Small intestine (tissue), 7 donors: ENCODE results near the gene AMIGO1. TPM values are rescaled to one million over a fixed set of nuclear protein-coding genes. Genes with fewer than 3 reads are reported as not detected.

Experiments
- DNase-seq, 2 donors: peaks; one replicate each; pipeline versions ENCODE4 v3.0.0 to v3.0.0-alpha.2; 2013
- FAIRE-seq: peaks from 2 replicates; lab custom pipeline; 2012; peaks lifted over from hg19 to GRCh38; lab: Jason Lieb, UNC
- H3K27ac ChIP-seq, 3 donors: one replicate each; pipeline ENCODE4 v1.5.1; 2013; ENCODE audit warnings: low read length in 2 of 3, mild to moderate bottlenecking in 2 of 3, control low read depth in 1 of 3, inconsistent platforms in 1 of 3, low read depth in 1 of 3, moderate library complexity in 1 of 3
- H3K27me3 ChIP-seq, 3 donors: one replicate each; pipeline ENCODE4 v1.6.1; 2013; ENCODE audit warnings: low read length in 3 of 3, inconsistent platforms in 1 of 3; ENCODE audit not compliant: control insufficient read depth in 3 of 3, insufficient read depth in 3 of 3
- H3K36me3 ChIP-seq, 3 donors: one replicate each; pipeline ENCODE4 v1.6.1; 2013; ENCODE audit warnings: low read length in 3 of 3, inconsistent platforms in 1 of 3, low read depth in 1 of 3, mild to moderate bottlenecking in 1 of 3, moderate library complexity in 1 of 3; ENCODE audit not compliant: control insufficient read depth in 3 of 3, insufficient read depth in 2 of 3
- H3K4me1 ChIP-seq, 3 donors: one replicate each; pipeline ENCODE4 v1.6.1; 2013; ENCODE audit warnings: low read length in 2 of 3, inconsistent platforms in 1 of 3, low read depth in 1 of 3, mild to moderate bottlenecking in 1 of 3, moderate library complexity in 1 of 3; ENCODE audit not compliant: control insufficient read depth in 3 of 3, insufficient read depth in 2 of 3
- H3K4me3 ChIP-seq, 3 donors: one replicate each; pipeline ENCODE4 v1.5.1; 2013; ENCODE audit warnings: low read length in 3 of 3, control low read depth in 1 of 3, inconsistent platforms in 1 of 3, low read depth in 1 of 3, mild to moderate bottlenecking in 1 of 3, moderate library complexity in 1 of 3
- H3K9me3 ChIP-seq, 2 donors: one replicate each; pipeline ENCODE4 v1.6.1; 2013; ENCODE audit warnings: low read depth in 1 of 2, low read length in 1 of 2; ENCODE audit not compliant: control insufficient read depth in 2 of 2, insufficient read depth in 1 of 2
- WGBS, 3 donors: extraction: QIAGEN DNeasy Blood & Tissue Kit; methylation state at CpG; one replicate each; pipeline ENCODE4 v1.1.7; 2013; 5-methylcytosine and 5-hydroxymethylcytosine counted together
- polyA plus RNA-seq, 4 donors: library from polyadenylated mRNA; stranded (reverse) in 3 of 4; unstranded in 1 of 4; fragments of 200-250 nt in 3 of 4; fragments of 120-200 nt in 1 of 4; gene quantifications; one replicate each; pipeline versions ENCODE4 v1.2.1 to v1.2.3, GENCODE V29; 2013
- donor health status: healthy with polysubstance abuse.
- donor health status: control.
- donor health status: control.
- donor health status: Bipolar disorder and iron deficiency.
- donor health status: healthy.

The AMIGO1 gene
- polyA plus RNA-seq, 4 donors = 1.3 to 2.9 (median 2.2) TPM

GRCh38 chr1:109493805-109494539, 15.6 kb downstream of the AMIGO1 start, which contains the start of gene CYB561D1:
Gene CYB561D1, plus strand, starts transcription at chr1:109494094. Its CDS starts 46 bp downstream, at chr1:109494140.
- Histone ChIP-seq H3K27ac (peak within 1 kb of the TSS; percentile 34 to 86 (median 66)), H3K4me3 (peak within 1 kb of the TSS; percentile 72 to 94 (median 80)), H3K36me3 (peaks cover 0 to 55% (median 0%) of the 10 kb centered on the region in 3 donors), H3K9me3 (no peaks in the 10 kb centered on the region), H3K4me1 (peaks cover 2 to 18% (median 4%) of the 10 kb centered on the region in 3 donors), H3K27me3 (no peaks in the 10 kb centered on the region)
- DNase-seq (peak; percentile 87 to 94), FAIRE-seq (no peak)
- WGBS, 3 donors = 0% methylated on average over 41 to 44 of the region's 44 CpGs

- Histone ChIP-seq H3K4me1 (peaks cover 0 to 13% (median 4%) of the 10 kb centered on the region in 3 donors), H3K9me3 (no peaks in the 10 kb centered on the region), H3K27ac (no peak overlapping the region), H3K4me3 (no peak overlapping the region), H3K27me3 (no peaks in the 10 kb centered on the region), H3K36me3 (peaks cover 0 to 58% (median 0%) of the 10 kb centered on the region in 3 donors)
- no peak for FAIRE-seq
- no peak for DNase-seq
- WGBS, 3 donors = 31 to 59% (median 51%) methylated on average over 4 of the region's 4 CpGs
Measured at GRCh38 chr1:109493227-109493626, 16.3 kb downstream of the AMIGO1 start.

- no peak for FAIRE-seq
- WGBS, 3 donors = 70 to 89% (median 83%) methylated on average over 4 of the region's 4 CpGs
Measured at GRCh38 chr1:109492779-109493178, 16.7 kb downstream of the AMIGO1 start.

GRCh38 chr1:109491372-109491771, 18.2 kb downstream of the AMIGO1 start:
- Histone ChIP-seq H3K36me3 (peaks cover 0 to 61% (median 0%) of the 10 kb centered on the region in 3 donors), H3K9me3 (no peaks in the 10 kb centered on the region), H3K27ac (no peak overlapping the region), H3K4me1 (peaks cover 0 to 6% (median 4%) of the 10 kb centered on the region in 3 donors), H3K27me3 (no peaks in the 10 kb centered on the region), H3K4me3 (no peak overlapping the region)
- DNase-seq (no peak), FAIRE-seq (no peak)
- 90 to 98% (median 96%) methylated on average over 8 of the region's 8 CpGs for WGBS, 3 donors

More at GRCh38 chr1:109492779-109493178, 16.7 kb downstream of the AMIGO1 start:
- peaks cover 0 to 8% (median 4%) of the 10 kb centered on the region in 3 donors for H3K4me1 ChIP-seq
- no peaks in the 10 kb centered on the region for H3K9me3 ChIP-seq
- no peak overlapping the region for H3K27ac ChIP-seq
- H3K27me3 ChIP-seq = no peaks in the 10 kb centered on the region
- peaks cover 0 to 59% (median 0%) of the 10 kb centered on the region in 3 donors for H3K36me3 ChIP-seq
- DNase-seq = no peak
- H3K4me3 ChIP-seq = no peak overlapping the region

GRCh38 chr1:109490934-109491302, 18.6 kb downstream of the AMIGO1 start:
- H3K4me3 ChIP-seq = no peak overlapping the region
- WGBS, 3 donors = 85 to 92% (median 87%) methylated on average over 10 to 11 of the region's 11 CpGs
- H3K9me3 ChIP-seq = no peaks in the 10 kb centered on the region
- H3K4me1 ChIP-seq = peaks cover 0 to 6% (median 4%) of the 10 kb centered on the region in 3 donors
- peaks cover 0 to 62% (median 0%) of the 10 kb centered on the region in 3 donors for H3K36me3 ChIP-seq
- H3K27me3 ChIP-seq = no peaks in the 10 kb centered on the region
- no peak overlapping the region for H3K27ac ChIP-seq
- no peak for FAIRE-seq
- DNase-seq = no peak

- DNase-seq (peak; percentile 69 to 74), FAIRE-seq (no peak)
- peaks cover 0 to 6% (median 4%) of the 10 kb centered on the region in 3 donors for H3K4me1 ChIP-seq
- no peak overlapping the region for H3K4me3 ChIP-seq
- peaks cover 0 to 58% (median 0%) of the 10 kb centered on the region in 3 donors for H3K36me3 ChIP-seq
- no peaks in the 10 kb centered on the region for H3K9me3 ChIP-seq
- no peaks in the 10 kb centered on the region for H3K27me3 ChIP-seq
- no peak overlapping the region for H3K27ac ChIP-seq
- 85 to 90% (median 88%) methylated on average over 10 to 11 of the region's 11 CpGs for WGBS, 3 donors
Measured at GRCh38 chr1:109490029-109490933, 19.2 kb downstream of the AMIGO1 start.

- H3K4me3 ChIP-seq = no peak overlapping the region
- no peak for FAIRE-seq
- peaks cover 0 to 6% (median 0%) of the 10 kb centered on the region in 3 donors for H3K4me1 ChIP-seq
- no peaks in the 10 kb centered on the region for H3K27me3 ChIP-seq
- no peaks in the 10 kb centered on the region for H3K9me3 ChIP-seq
- no peak overlapping the region for H3K27ac ChIP-seq
- 91 to 94% (median 91%) methylated on average over 12 of the region's 12 CpGs for WGBS, 3 donors
- H3K36me3 ChIP-seq = peaks cover 0 to 58% (median 0%) of the 10 kb centered on the region in 3 donors
- DNase-seq = no peak
Measured at GRCh38 chr1:109488696-109489095, 20.8 kb downstream of the AMIGO1 start.

- H3K27ac ChIP-seq = no peak overlapping the region
- H3K9me3 ChIP-seq = no peaks in the 10 kb centered on the region
- WGBS, 3 donors = 80 to 87% (median 85%) methylated on average over 5 of the region's 5 CpGs
- DNase-seq = no peak
- no peak for FAIRE-seq
- H3K27me3 ChIP-seq = peaks cover 0 to under 1% (median 0%) of the 10 kb centered on the region in 3 donors
- peaks cover 0 to 58% (median 0%) of the 10 kb centered on the region in 3 donors for H3K36me3 ChIP-seq
- no peak overlapping the region for H3K4me3 ChIP-seq
- H3K4me1 ChIP-seq = peaks cover 0 to 6% (median 3%) of the 10 kb centered on the region in 3 donors
Measured at GRCh38 chr1:109488201-109488600, 21.3 kb downstream of the AMIGO1 start.
